ENCODE data around the gene FKBP1A. TPM values are rescaled to one million over a fixed set of nuclear protein-coding genes. Genes with fewer than 3 reads are reported as not detected.
A peak's percentile ranks its signal among the peaks of the same experiment; 100 is the strongest.
"Not testable (repeated sequence)": the region's sequence is repeated elsewhere in the genome, so short reads cannot be mapped to it uniquely, and the experiment has no call there.

Gene FKBP1A
- total RNA-seq, 1 experiment from 2014 or later = 132 TPM

GRCh38 chr20:1424336-1424735, 31.5 kb upstream of the FKBP1A start:
- H3K4me3 ChIP-seq (ENCODE audit: insufficient read depth, low read depth, low read length) = no peak overlapping the region
- DNase-seq = no peak
- no peaks in the 10 kb centered on the region for H3K36me3 ChIP-seq (replicated peaks; ENCODE audit: control insufficient read depth, insufficient read depth, low read length)
- no peaks in the 10 kb centered on the region for H3K27me3 ChIP-seq (ENCODE audit: control insufficient read depth, insufficient read depth, low read length)

DNA sequence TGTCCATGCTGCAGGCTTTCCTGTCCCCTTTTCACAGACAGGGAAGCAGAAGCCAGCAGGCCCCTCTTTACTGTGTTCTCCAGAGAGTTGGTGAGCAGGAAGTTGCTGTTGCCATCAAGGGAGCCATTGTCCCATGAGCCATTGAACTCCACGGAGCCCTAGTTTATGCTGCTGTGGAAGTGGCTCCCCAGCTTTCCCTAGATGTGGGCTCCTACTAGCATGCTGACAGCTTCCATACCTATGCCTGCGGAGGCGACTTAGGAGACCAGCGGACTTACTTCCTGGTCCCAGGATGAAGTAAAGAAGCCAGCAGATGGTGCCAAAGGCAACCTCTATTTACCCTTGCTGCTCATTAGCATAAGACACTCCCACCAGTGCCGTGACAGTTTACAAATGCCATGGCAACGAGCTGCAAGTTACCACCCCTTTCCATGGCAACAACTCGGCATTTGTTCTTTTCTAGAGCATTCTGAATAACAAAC, 30.8 kb upstream of the FKBP1A start:
- H3K4me3 ChIP-seq (ENCODE audit: insufficient read depth, low read depth, low read length) = no peak overlapping the region
- peak; percentile 69 for DNase-seq
- H3K36me3 ChIP-seq (replicated peaks; ENCODE audit: control insufficient read depth, insufficient read depth, low read length) = no peaks in the 10 kb centered on the region

DNA sequence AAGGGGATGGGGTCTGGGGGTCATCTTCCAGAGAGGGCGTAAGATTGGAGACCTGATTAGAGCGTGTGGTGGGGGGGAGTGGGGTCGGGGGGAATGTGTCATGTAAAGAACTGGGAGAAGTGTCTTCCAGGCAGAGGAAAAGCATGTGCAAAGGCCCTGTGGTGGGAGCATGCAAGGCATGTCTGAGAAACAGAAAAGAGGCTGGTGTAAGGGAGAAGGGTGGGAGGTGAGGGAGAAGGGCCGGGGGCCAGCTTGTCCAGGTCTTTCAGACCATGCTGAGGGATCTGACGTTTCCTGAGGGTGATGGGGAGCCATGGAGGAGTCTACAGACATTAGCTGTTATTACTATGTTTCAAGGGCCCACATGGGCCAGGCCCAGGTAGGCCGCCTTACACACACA, 30.4 kb upstream of the FKBP1A start:
- Histone ChIP-seq H3K27me3 (ENCODE audit: control insufficient read depth, insufficient read depth, low read length) (no peaks in the 10 kb centered on the region), H3K4me3 (ENCODE audit: insufficient read depth, low read depth, low read length) (no peak overlapping the region), H3K36me3 (replicated peaks; ENCODE audit: control insufficient read depth, insufficient read depth, low read length) (no peaks in the 10 kb centered on the region)
- no peak for DNase-seq

More for the DNA sequence above, 30.8 kb upstream of the FKBP1A start:
- H3K27me3 ChIP-seq (ENCODE audit: control insufficient read depth, insufficient read depth, low read length) = no peaks in the 10 kb centered on the region

DNA sequence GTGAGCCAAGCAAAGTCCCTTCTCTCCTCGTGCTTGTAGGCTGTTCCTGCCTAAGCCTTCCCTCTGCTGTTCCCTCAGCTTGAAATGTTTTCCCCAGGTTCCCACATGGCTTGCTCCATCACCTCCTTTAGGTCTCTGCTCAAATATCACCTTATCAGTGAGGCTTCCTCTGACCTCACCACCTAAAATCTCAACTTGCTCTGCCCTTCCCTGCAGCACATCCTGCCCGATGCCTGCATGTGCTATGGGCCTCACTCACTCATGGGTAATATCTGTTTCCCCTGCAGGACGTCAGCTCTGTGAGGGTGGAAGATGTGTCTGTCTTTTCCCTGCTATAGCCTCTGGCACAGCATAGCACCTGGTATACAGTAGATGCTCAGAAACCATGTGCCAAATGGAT, 29.9 kb upstream of the FKBP1A start:
- Histone ChIP-seq H3K36me3 (replicated peaks; ENCODE audit: control insufficient read depth, insufficient read depth, low read length) (no peaks in the 10 kb centered on the region), H3K4me3 (ENCODE audit: insufficient read depth, low read depth, low read length) (no peak overlapping the region), H3K27me3 (ENCODE audit: control insufficient read depth, insufficient read depth, low read length) (no peaks in the 10 kb centered on the region)
- DNase-seq = no peak

DNA sequence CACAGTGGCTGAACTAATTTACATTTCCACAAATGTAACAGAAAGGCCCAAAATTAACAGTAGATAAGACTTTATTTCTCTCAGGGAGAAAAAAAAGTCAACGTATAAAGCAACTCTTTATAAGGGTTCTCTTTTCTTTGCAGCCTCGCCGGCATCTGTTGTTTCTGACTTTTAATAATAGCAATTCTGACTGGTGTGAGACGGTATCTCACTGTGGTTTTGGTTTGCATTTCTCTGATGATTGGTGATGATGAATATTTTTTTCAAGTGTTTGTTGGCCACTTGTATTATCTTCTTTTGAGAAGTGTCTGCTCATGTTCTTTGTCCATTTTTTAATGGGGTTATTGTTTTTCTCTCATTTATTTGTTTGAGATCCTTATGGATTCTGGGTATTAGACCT, 27.2 kb upstream of the FKBP1A start:
- H3K36me3 ChIP-seq (replicated peaks; ENCODE audit: control insufficient read depth, insufficient read depth, low read length) = no peaks in the 10 kb centered on the region
- no peak overlapping the region for H3K4me3 ChIP-seq (ENCODE audit: insufficient read depth, low read depth, low read length)
- H3K27me3 ChIP-seq (ENCODE audit: control insufficient read depth, insufficient read depth, low read length) = no peaks in the 10 kb centered on the region
- DNase-seq = no peak

DNA sequence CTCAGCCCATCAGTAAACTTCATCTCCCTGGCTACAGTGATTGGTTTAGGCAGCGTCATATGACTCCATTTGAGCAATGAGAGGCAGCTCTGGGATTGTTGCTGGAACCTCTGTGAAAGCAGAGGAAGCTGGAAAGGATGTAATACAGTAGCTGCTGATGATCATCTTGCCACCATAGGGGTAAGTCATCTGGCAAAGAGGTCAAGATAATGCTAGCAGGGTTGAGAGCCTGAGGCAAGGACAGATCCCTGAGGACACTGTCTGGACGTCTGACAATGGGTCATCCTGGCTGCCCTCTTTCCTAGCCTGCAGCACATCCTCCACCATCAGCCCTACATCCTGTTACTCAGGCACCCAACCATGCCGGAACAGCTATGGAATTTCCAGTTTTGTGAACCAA, 25.5 kb upstream of the FKBP1A start:
- Histone ChIP-seq H3K36me3 (replicated peaks; ENCODE audit: control insufficient read depth, insufficient read depth, low read length) (no peaks in the 10 kb centered on the region), H3K4me3 (ENCODE audit: insufficient read depth, low read depth, low read length) (no peak overlapping the region), H3K27me3 (ENCODE audit: control insufficient read depth, insufficient read depth, low read length) (no peaks in the 10 kb centered on the region)
- DNase-seq = no peak

DNA sequence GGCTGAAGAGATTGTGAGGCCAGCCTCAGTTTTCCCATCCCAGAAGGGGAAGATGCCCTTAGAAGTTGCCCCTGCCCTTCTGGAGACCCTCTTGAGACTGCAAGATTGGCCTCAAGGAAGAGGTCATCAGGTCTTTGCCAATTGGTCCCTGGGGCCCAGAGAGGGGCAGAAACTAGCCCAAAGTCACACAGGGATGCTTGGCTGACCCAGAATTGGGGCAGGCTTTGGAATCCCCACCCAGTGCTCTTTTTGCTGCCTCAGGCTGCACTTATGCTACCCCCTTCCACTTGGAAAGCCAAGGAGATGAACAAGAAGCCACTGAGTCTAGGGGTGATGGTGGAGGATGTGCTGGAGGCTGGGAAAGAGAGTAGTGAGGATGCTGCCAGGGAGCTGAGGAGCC, 24.9 kb upstream of the FKBP1A start:
- H3K4me3 ChIP-seq (ENCODE audit: insufficient read depth, low read depth, low read length) = no peak overlapping the region
- H3K36me3 ChIP-seq (replicated peaks; ENCODE audit: control insufficient read depth, insufficient read depth, low read length) = no peaks in the 10 kb centered on the region
- no peaks in the 10 kb centered on the region for H3K27me3 ChIP-seq (ENCODE audit: control insufficient read depth, insufficient read depth, low read length)
- DNase-seq = no peak

- Histone ChIP-seq H3K36me3 (replicated peaks; ENCODE audit: control insufficient read depth, insufficient read depth, low read length) (no peaks in the 10 kb centered on the region), H3K27me3 (ENCODE audit: control insufficient read depth, insufficient read depth, low read length) (no peaks in the 10 kb centered on the region), H3K4me3 (ENCODE audit: insufficient read depth, low read depth, low read length) (no peak overlapping the region)
- no peak for DNase-seq
These were observed 24.4 kb upstream of the FKBP1A start for GRCh38 chr20:1417273-1417672.

GRCh38 chr20:1415667-1416468, 23.0 kb upstream of the FKBP1A start:
- Histone ChIP-seq H3K36me3 (replicated peaks; ENCODE audit: control insufficient read depth, insufficient read depth, low read length) (no peaks in the 10 kb centered on the region), H3K27me3 (ENCODE audit: control insufficient read depth, insufficient read depth, low read length) (no peaks in the 10 kb centered on the region), H3K4me3 (ENCODE audit: insufficient read depth, low read depth, low read length) (no peak overlapping the region)
- no peak for DNase-seq

DNA sequence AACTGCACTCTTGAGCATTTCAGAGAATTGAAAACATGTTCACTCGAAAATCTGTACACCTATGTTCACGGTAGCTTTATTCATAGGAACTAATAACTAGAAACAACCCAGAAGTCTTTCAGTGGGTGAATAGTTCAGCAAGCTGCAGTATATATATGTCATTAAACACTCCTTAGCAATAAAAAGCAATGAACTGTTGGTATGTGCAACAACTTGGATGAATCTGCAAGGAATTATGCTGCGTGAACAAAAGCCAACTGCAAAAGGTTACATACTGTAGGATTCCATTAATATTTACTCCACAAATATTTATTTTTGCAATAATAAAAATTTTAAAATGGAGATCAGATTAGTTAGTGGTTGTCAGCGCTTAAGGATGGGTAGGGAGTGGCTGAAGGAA, 22.1 kb upstream of the FKBP1A start:
- H3K36me3 ChIP-seq (replicated peaks; ENCODE audit: control insufficient read depth, insufficient read depth, low read length) = no peaks in the 10 kb centered on the region
- no peak for DNase-seq
- H3K4me3 ChIP-seq (ENCODE audit: insufficient read depth, low read depth, low read length) = no peak overlapping the region
- no peaks in the 10 kb centered on the region for H3K27me3 ChIP-seq (ENCODE audit: control insufficient read depth, insufficient read depth, low read length)

- Histone ChIP-seq H3K36me3 (replicated peaks; ENCODE audit: control insufficient read depth, insufficient read depth, low read length) (no peaks in the 10 kb centered on the region), H3K4me3 (ENCODE audit: insufficient read depth, low read depth, low read length) (no peak overlapping the region), H3K27me3 (ENCODE audit: control insufficient read depth, insufficient read depth, low read length) (no peaks in the 10 kb centered on the region)
- DNase-seq = no peak
These were observed 12.9 kb upstream of the FKBP1A start for GRCh38 chr20:1405801-1406200.

DNA sequence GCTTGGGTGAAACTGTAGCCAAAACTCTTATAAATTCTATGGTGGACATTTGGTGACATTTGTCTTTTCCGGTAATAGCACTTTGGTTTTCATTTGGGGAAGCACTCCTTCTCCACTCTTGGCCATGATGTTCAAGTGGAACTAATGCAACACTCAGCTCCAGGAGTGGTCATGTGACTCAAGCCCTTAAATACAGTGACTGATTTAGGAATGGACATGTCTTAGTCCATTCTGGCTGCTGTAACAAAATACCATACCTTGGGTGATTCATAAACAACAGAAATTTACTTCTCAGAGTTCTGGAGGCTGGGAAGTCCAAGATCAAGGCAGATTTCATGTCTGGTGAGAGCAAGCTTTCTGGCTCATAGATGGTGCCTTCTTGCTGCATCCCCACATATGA, 10.8 kb upstream of the FKBP1A start:
- H3K27me3 ChIP-seq (ENCODE audit: control insufficient read depth, insufficient read depth, low read length) = no peaks in the 10 kb centered on the region
- no peak overlapping the region for H3K4me3 ChIP-seq (ENCODE audit: insufficient read depth, low read depth, low read length)
- DNase-seq = no peak
- no peaks in the 10 kb centered on the region for H3K36me3 ChIP-seq (replicated peaks; ENCODE audit: control insufficient read depth, insufficient read depth, low read length)

- no peak for DNase-seq
- Histone ChIP-seq H3K27me3 (ENCODE audit: control insufficient read depth, insufficient read depth, low read length) (no peaks in the 10 kb centered on the region), H3K4me3 (ENCODE audit: insufficient read depth, low read depth, low read length) (no peak overlapping the region), H3K36me3 (replicated peaks; ENCODE audit: control insufficient read depth, insufficient read depth, low read length) (no peaks in the 10 kb centered on the region)
These were observed 9.3 kb upstream of the FKBP1A start for GRCh38 chr20:1402149-1402548.

- Histone ChIP-seq H3K27me3 (ENCODE audit: control insufficient read depth, insufficient read depth, low read length) (0 out of 2 replicates have a peak, but pooled peaks cover under 1% of the 10 kb centered on the region), H3K4me3 (ENCODE audit: insufficient read depth, low read depth, low read length) (no peak overlapping the region), H3K36me3 (replicated peaks; ENCODE audit: control insufficient read depth, insufficient read depth, low read length) (no peaks in the 10 kb centered on the region)
- no peak for DNase-seq
These were observed 8.6 kb upstream of the FKBP1A start for GRCh38 chr20:1401451-1401907.

- not testable (repeated sequence) for H3K4me3 ChIP-seq (ENCODE audit: insufficient read depth, low read depth, low read length); H3K36me3 ChIP-seq (replicated peaks; ENCODE audit: control insufficient read depth, insufficient read depth, low read length); H3K27me3 ChIP-seq (ENCODE audit: control insufficient read depth, insufficient read depth, low read length); DNase-seq
These were observed 7.0 kb upstream of the FKBP1A start for GRCh38 chr20:1399678-1400366.
